A549 (cell line): ENCODE measurements around the gene NMT1. TPM values are rescaled to one million over a fixed set of nuclear protein-coding genes. Genes with fewer than 3 reads are reported as not detected.

Source experiments
- ATAC-seq, 2 experiments: fragments of 200-7000 bp in 1 of 2; fragments of >200 bp in 1 of 2; cut with Nextera tagmentation in 1 of 2; cut with Tn5 transposase in 1 of 2; 3 replicates each; pipeline versions ENCODE4 v1.8.0 to v1.9.1; 2018 to 2020; ENCODE audit warnings: mild to moderate bottlenecking in 1 of 2, moderate library complexity in 1 of 2
- CTCF ChIA-PET: fragments of 300-600 bp; sonication (Branson Sonifier 250); formaldehyde crosslinking; extraction: SDS; loops from one replicate; lab custom pipeline; 2021; ENCODE audit warnings: antibody characterized with exemption, inconsistent platforms; lab: Yijun Ruan, JAX
- POLR2A ChIA-PET: fragments of 350-600 bp; formaldehyde crosslinking; extraction: SDS; loops from one replicate; lab custom pipeline; 2021; ENCODE audit warnings: antibody characterized with exemption, inconsistent platforms; lab: Yijun Ruan, JAX
- DNase-seq, 2 experiments: peaks; one replicate each; pipeline versions ENCODE4 v3.0.0 to v3.0.0-alpha.2; 2011 to 2016; ENCODE audit warnings: low read depth in 1 of 2, low spot score in 1 of 2
- FAIRE-seq: peaks from 2 replicates; lab custom pipeline; 2011; peaks lifted over from hg19 to GRCh38; lab: Jason Lieb, UNC
- H3K27ac ChIP-seq, 2 experiments: fragments of >200 bp; sonication (Bioruptor Twin); formaldehyde crosslinking; 3 replicates each; pipeline ENCODE4 v1.5.1; 2016 to 2017
- H3K4me1 ChIP-seq: fragments of >200 bp; sonication (Bioruptor Twin); formaldehyde crosslinking; 3 replicates; pipeline ENCODE4 v1.6.1; 2016
- H3K4me2 ChIP-seq: fragments of >200 bp; sonication (Bioruptor Twin); formaldehyde crosslinking; 3 replicates; pipeline ENCODE4 v1.6.1; 2016
- H3K4me3 ChIP-seq: fragments of >200 bp; sonication (Bioruptor Twin); formaldehyde crosslinking; 3 replicates; pipeline ENCODE4 v1.5.1; 2016
- H3K9me3 ChIP-seq: fragments of >200 bp; sonication (Bioruptor Twin); formaldehyde crosslinking; 3 replicates; pipeline ENCODE4 v1.6.1; 2016
- BHLHE40 ChIP-seq: IDR thresholded peaks from 2 replicates; pipeline ENCODE4 v1.6.1; 2012; ENCODE audit warnings: low read depth, low read length, inconsistent platforms
- CEBPB ChIP-seq, 2 experiments: fragments of >200 bp in 1 of 2; sonication (Bioruptor Twin) in 1 of 2; formaldehyde crosslinking in 1 of 2; IDR thresholded peaks; 2 replicates each; pipeline ENCODE4 v1.6.1; 2012 to 2016
- EHMT2 ChIP-seq: fragments of 200-600 bp; sonication (generic); IDR thresholded peaks from 2 replicates; pipeline ENCODE4 v1.6.1; 2016; ENCODE audit warnings: antibody characterized with exemption, low read depth, mild to moderate bottlenecking, moderate library complexity
- EP300 ChIP-seq, 2 experiments: fragments of >200 bp; sonication (Bioruptor Twin); formaldehyde crosslinking; IDR thresholded peaks; 2 replicates in 1 of 2; 3 replicates in 1 of 2; pipeline ENCODE4 v1.6.1; 2016 to 2017
- FOSL2 ChIP-seq, 2 experiments: fragments of 450-650 bp in 1 of 2; fragments of >200 bp in 1 of 2; sonication (Bioruptor Twin) in 1 of 2; formaldehyde crosslinking; IDR thresholded peaks; 2 replicates each; pipeline versions ENCODE4 v1.5.0 to v1.6.1; 2016 to 2020; ENCODE audit warnings: mild to moderate bottlenecking in 1 of 2, moderate library complexity in 1 of 2
- FOXS1 ChIP-seq: fragments of 250-450 bp; sonication (Bioruptor Pico); IDR thresholded peaks from 2 replicates; pipeline ENCODE4 v1.5.0; 2020; ENCODE audit warnings: mild to moderate bottlenecking, moderate library complexity
- HEYL ChIP-seq: fragments of 250-450 bp; sonication (Bioruptor Pico); IDR thresholded peaks from 2 replicates; pipeline ENCODE4 v1.8.0; 2021; ENCODE audit warnings: mild to moderate bottlenecking, moderate library complexity
- HOXB13 ChIP-seq: fragments of 250-450 bp; sonication (Bioruptor Pico); IDR thresholded peaks from 2 replicates; pipeline ENCODE4 v1.5.0; 2020; ENCODE audit warnings: low read depth, mild to moderate bottlenecking, moderate library complexity
- HOXB5 ChIP-seq: fragments of 250-450 bp; sonication (Bioruptor Pico); IDR thresholded peaks from 2 replicates; pipeline ENCODE4 v1.5.0; 2020; ENCODE audit warnings: mild to moderate bottlenecking, moderate library complexity
- JUN ChIP-seq, 2 experiments: fragments of >200 bp; sonication (Bioruptor Twin); formaldehyde crosslinking; IDR thresholded peaks; 2 replicates in 1 of 2; 3 replicates in 1 of 2; pipeline ENCODE4 v1.6.1; 2016 to 2017
- MAFK ChIP-seq: fragments of 450-650 bp; IDR thresholded peaks from 2 replicates; pipeline ENCODE4 v1.6.1; 2014; ENCODE audit not compliant: partially characterized antibody
- MAZ ChIP-seq: fragments of 150-350 bp; IDR thresholded peaks from 2 replicates; pipeline ENCODE4 v1.6.1; 2014; ENCODE audit warnings: antibody characterized with exemption, low read depth, low read length, borderline replicate concordance
- MYC ChIP-seq: IDR thresholded peaks from 2 replicates; pipeline ENCODE4 v1.6.1; 2012; ENCODE audit warnings: mild to moderate bottlenecking, inconsistent platforms, low read length, improper control_type of control experiment, borderline replicate concordance
- NFE2L2 ChIP-seq: fragments of 150-350 bp; conservative IDR thresholded peaks from 2 replicates; pipeline ENCODE4 v1.6.1; 2014; ENCODE audit warnings: low read length
- PBX3 ChIP-seq: IDR thresholded peaks from 2 replicates; pipeline ENCODE4 v1.6.1; 2012
- PHF8 ChIP-seq: fragments of 200-600 bp; sonication (generic); IDR thresholded peaks from 2 replicates; pipeline ENCODE4 v1.6.1; 2016; ENCODE audit warnings: low read depth, mild to moderate bottlenecking, antibody characterized with exemption, moderate library complexity, borderline replicate concordance
- POLR2A ChIP-seq: IDR thresholded peaks from 2 replicates; pipeline ENCODE4 v1.6.1; 2012; ENCODE audit warnings: mild to moderate bottlenecking, low read length
- RAD21 ChIP-seq, 2 experiments: fragments of >200 bp in 1 of 2; sonication (Bioruptor Twin) in 1 of 2; formaldehyde crosslinking in 1 of 2; IDR thresholded peaks in 1 of 2; conservative IDR thresholded peaks in 1 of 2; 2 replicates in 1 of 2; 3 replicates in 1 of 2; pipeline ENCODE4 v1.6.1; 2012 to 2018; ENCODE audit warnings: inconsistent platforms in 1 of 2
- RNF2 ChIP-seq: fragments of 200-600 bp; sonication (generic); IDR thresholded peaks from 2 replicates; pipeline ENCODE4 v1.6.1; 2016; ENCODE audit warnings: low read depth, mild to moderate bottlenecking, antibody characterized with exemption, moderate library complexity, borderline replicate concordance
- SMC3 ChIP-seq: fragments of >200 bp; sonication (Bioruptor Twin); formaldehyde crosslinking; IDR thresholded peaks from 3 replicates; pipeline ENCODE4 v1.6.1; 2018; ENCODE audit warnings: inconsistent platforms
- ZNF302 ChIP-seq: fragments of 250-450 bp; sonication (Bioruptor Pico); IDR thresholded peaks from 2 replicates; pipeline ENCODE4 v1.9.0; 2021; ENCODE audit warnings: inconsistent platforms, mild to moderate bottlenecking, moderate library complexity
- ZSCAN20 ChIP-seq: fragments of 250-450 bp; sonication (Bioruptor Pico); IDR thresholded peaks from 2 replicates; pipeline ENCODE4 v1.8.0; 2022; ENCODE audit warnings: mild to moderate bottlenecking, moderate library complexity
- WGBS: methylation state at CpG from one replicate; pipeline ENCODE4 v1.1.6; 2017; ENCODE audit errors: missing lambda C conversion rate; 5-methylcytosine and 5-hydroxymethylcytosine counted together
- polyA plus RNA-seq, 4 experiments: library from polyadenylated mRNA; depleted of rRNA in 3 of 4; stranded (reverse); fragments of >200 nt; fragmentation: RNase III in 1 of 4; extraction: RNeasy Plus Mini Kit Qiagen cat#74134 plus additional on column Dnase treatment in 1 of 4; gene quantifications; 2 replicates in 3 of 4; 3 replicates in 1 of 4; pipeline ENCODE4 v1.2.3, GENCODE V29; 2011 to 2017

NMT1 gene
- polyA plus RNA-seq, 2 of the 4 experiments (the other 2 are of a cell fraction) = 82.9 to 270 TPM

- no peak overlapping the region for H3K4me2 ChIP-seq
- H3K9me3 ChIP-seq = no peaks in the 10 kb centered on the region
- no peak for ATAC-seq
- POLR2A ChIA-PET = no interaction called here
- TF ChIP-seq HOXB13 (CRISPR knock-in tag) = no peak
- no peak for TF ChIP-seq BHLHE40
- no peak for TF ChIP-seq FOSL2 (IDR thresholded peaks at IDR 0.05)
- no peak for TF ChIP-seq FOSL2 (CRISPR knock-in tag; IDR thresholded peaks at IDR 0.05)
- TF ChIP-seq NFE2L2 = no peak
- TF ChIP-seq HEYL (CRISPR knock-in tag) = no peak
- TF ChIP-seq EP300 (IDR thresholded peaks at IDR 0.05) = no peak
- no peak for TF ChIP-seq HOXB5
- no peak for TF ChIP-seq ZSCAN20
- no peak for TF ChIP-seq RNF2
- no peak for TF ChIP-seq RAD21 (conservative IDR thresholded peaks at IDR 0.05 in 1 of 2, IDR thresholded peaks at IDR 0.05 in 1 of 2)
- TF ChIP-seq CEBPB (IDR thresholded peaks at IDR 0.05) = no peak
- no peak for TF ChIP-seq ZNF302
- TF ChIP-seq POLR2A = no peak
- TF ChIP-seq MAZ = no peak
- no peak for TF ChIP-seq MAFK
- no peak for TF ChIP-seq FOXS1 (CRISPR knock-in tag)
- TF ChIP-seq EHMT2 = no peak
- TF ChIP-seq SMC3 = no peak
- TF ChIP-seq PHF8 = no peak
- H3K4me3 ChIP-seq = no peak overlapping the region
- no peaks in the 10 kb centered on the region for H3K4me1 ChIP-seq
- WGBS = 95% methylated on average over 13 of the region's 13 CpGs
- FAIRE-seq = no peak
- H3K27ac ChIP-seq = 0 out of 6 replicates have a peak overlapping the region, but pooled peaks of 1 of the 2 experiments have one; percentile 11
- DNase-seq = no peak
- CTCF ChIA-PET = interaction anchor here (0.6 to 30.6 kb wide), 7 partner anchors 9 to 187 kb away, joined by 3 to 742 read pairs (median 18); partner anchors contain the start of genes ACBD4, HEXIM1 and PLCD3
Measured at GRCh38 chr17:45107293-45108010, 46.3 kb downstream of the NMT1 start.

GRCh38 chr17:45108051-45108450, 46.9 kb downstream of the NMT1 start:
- Histone ChIP-seq H3K9me3 (no peaks in the 10 kb centered on the region), H3K4me1 (no peaks in the 10 kb centered on the region), H3K27ac (0 out of 6 replicates have a peak overlapping the region, but pooled peaks of 1 of the 2 experiments have one; percentile 3), H3K4me2 (no peak overlapping the region), H3K4me3 (no peak overlapping the region)
- FAIRE-seq = no peak
- DNase-seq = no peak
- POLR2A ChIA-PET = no interaction called here
- CTCF ChIA-PET = interaction anchor here (0.7 to 30.6 kb wide), 9 partner anchors 10 to 188 kb away, joined by 3 to 742 read pairs (median 10); partner anchors contain the start of genes ACBD4, HEXIM1 and PLCD3
- 77% methylated on average over 9 of the region's 9 CpGs for WGBS
- no peak for ATAC-seq
- TF ChIP-seq JUN (IDR thresholded peaks at IDR 0.05) = no peak; a peak in 1 of 5 replicates
- no peak for TF ChIP-seq EHMT2
- no peak for TF ChIP-seq EP300 (IDR thresholded peaks at IDR 0.05)
- TF ChIP-seq MYC = no peak
- TF ChIP-seq PBX3 = peak; percentile 6; the same call in 1 of the 2 replicates
